Fibroblast of skin of scalp (primary cell): ENCODE data around the gene PIP5KL1. TPM values are rescaled to one million over a fixed set of nuclear protein-coding genes. Genes with fewer than 3 reads are reported as not detected.

Experiments used
- DNase-seq: peaks from one replicate; pipeline ENCODE4 v3.0.0-alpha.2; 2013
- polyA plus RNA-seq, 2 experiments: library from polyadenylated mRNA; unstranded; fragments of 120-200 nt; gene quantifications; one replicate each; pipeline ENCODE4 v1.2.1, GENCODE V29; 2013; ENCODE audit not compliant: insufficient read length in 2 of 2

The PIP5KL1 gene, protein sequence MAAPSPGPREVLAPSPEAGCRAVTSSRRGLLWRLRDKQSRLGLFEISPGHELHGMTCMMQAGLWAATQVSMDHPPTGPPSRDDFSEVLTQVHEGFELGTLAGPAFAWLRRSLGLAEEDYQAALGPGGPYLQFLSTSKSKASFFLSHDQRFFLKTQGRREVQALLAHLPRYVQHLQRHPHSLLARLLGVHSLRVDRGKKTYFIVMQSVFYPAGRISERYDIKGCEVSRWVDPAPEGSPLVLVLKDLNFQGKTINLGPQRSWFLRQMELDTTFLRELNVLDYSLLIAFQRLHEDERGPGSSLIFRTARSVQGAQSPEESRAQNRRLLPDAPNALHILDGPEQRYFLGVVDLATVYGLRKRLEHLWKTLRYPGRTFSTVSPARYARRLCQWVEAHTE
- polyA plus RNA-seq (2013, experiment 1 of 2; ENCODE audit: insufficient read length) = 9.5 TPM
- polyA plus RNA-seq (2013, experiment 2 of 2; ENCODE audit: insufficient read length) = 8.8 TPM

DNA sequence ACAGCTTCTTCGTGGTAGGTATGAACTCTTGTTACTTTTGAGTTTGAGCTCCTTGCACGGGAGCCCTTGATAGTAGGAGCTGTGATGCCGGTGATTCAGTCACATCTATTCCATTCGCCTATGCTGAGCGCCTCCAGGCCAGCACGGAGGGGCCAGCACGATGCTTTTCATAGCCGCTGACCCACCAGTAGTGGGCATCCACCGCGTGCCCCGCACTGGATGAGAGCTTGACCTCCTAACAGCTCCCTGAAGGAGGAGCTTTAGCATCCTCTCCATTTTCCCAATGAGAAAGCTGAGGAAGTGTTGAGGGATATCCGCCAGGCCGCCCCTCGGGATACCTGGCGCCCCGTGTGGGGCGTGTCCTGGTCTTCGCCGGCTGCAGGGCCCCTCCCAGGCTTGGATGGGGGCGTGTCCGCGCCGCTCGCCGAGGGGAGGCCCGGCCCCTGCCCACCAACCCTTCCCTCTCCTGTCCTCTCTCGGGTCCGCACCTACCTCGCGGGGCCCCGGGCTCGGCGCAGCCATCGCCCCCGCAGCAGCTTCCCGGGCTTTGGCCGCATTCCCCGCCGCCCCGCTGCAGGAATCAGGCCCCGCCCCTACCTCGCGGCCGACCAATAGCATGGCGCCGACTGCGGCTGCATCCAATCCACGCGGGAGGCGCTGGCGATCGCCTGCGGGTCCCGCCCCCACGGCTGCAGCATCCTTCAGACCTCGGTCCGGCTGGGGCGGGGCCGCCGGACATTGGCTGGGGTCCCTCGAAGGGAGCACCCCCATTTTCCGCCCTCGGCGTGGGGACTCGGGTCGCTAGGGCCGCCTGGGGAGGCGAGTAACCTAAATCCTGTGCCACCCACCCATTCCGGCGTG lies at the start of gene PIP5KL1:
TSS of gene PIP5KL1 (minus strand) at position 547 of the 861 bp plus-strand sequence. CDS start at position 522, 25 bp downstream.
- DNase-seq = peak; percentile 78

DNA sequence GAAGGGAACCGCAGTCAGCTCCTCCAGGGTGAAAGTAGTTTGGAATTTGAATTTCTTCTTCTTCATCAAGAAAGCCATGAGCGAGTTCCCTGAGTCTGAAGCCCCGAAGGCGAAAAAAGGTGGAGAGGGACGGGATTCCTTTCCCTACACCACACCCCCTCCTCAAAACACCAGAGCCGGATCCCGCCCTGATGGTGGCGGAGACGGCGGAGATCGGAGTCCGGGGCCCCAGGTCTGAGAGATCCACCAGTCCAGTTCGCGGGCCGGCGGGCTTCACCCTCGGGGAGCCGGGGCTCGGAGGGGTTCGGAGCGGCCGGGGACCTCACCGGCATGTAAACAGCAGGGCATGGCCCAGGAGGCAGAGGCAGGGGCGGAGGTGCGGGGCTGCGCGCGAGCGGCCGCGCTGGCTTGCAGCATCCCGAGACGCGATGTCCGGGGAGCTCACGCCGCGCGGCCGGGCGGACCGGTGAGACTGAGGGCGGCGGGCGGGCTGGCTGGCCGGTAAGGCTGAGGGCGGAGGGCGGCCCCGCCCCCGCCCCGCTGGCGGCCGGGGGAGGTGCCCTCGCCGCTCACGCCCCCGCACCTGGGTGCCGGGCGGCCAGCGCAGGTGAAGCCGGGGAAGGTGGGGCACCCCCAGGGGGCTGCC lies 49.6 kb upstream of the PIP5KL1 start:
- no peak for DNase-seq

DNA sequence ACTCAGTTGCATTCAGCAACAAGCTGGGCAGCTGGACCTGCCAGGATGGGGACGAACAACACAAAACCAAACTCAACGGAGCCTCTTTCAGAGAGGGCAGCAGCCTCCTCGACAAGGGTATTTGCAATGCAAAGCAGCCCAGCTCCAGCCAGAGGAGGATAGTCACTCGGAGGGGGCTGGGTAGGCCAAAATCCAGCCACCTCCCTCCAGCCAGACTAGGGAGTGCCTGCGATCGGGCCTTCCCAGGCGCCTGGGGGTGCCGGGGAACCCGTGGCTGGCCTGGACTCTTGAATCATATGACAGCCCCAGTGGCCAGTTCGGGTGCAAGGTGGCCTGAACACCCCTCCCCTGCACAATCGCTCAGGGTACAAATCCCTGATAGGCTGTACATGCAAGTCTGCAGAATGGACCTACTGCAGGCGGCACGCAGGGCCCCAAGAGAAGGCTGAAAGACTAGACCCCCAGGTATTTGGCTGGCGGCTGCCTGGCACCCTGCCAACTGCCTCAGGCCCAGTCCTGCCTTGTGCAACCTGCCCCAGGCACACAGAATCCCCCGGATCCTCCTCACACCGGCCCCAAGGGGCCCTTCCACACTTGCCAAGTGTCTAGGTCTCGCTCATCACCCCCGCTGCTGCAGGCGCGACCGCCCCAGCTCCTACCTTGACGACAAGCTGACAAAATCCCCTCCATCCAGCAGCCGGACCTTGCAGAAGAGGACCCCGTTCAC lies 48.9 kb upstream of the PIP5KL1 start:
- no peak for DNase-seq

DNA sequence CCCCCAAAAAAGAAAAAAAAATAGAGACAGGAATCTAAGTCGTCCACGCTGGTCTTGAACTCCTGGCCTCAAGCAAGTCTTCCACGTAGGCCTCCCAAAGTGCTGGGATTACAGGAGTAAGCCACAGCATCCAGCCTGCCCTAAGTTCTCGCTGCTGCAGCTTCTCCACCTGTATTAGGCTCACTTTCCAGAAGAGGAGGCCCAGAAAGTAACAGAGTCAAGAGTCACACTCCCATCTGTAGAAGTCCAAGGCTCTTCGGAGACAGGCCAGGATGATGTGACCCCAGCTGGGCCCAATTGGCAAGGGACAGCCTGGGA lies 48.4 kb upstream of the PIP5KL1 start:
- no peak for DNase-seq

DNA sequence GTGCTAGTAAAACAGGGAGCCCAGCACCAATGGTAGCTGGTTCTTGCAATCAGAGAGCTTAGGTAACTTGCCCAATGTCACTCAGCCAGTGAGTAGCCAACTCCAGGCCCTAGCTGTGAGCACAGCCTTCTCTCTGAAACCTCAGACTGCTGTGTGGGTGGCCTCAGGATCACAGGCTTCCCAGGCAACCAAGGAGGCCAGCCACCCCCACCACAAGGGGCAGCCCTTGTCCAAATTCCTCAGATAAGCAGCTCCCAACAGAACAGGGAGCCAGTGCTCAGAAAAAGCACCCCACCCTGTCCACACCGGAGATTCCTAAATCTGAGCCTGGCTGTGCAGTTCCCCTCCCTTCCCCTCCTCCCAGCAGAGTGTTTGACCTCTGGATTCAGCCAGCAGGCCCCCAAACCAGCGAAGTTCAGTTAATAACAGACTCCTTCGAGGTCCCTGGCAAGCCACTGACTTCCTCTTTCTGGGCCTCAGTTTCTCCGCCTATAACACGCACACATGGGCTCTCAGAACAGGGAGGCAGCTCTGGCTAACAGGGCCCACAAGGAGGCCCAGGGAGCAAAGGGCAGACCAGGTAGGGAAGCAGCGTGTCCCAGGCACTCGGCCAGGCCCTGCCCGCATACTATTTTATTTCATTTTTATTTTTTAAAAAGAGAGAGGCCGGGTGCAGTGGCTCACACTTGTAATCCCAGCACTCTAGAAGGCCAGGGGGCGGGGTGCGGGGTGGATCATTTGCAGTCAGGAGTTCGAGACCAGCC lies 47.5 kb upstream of the PIP5KL1 start:
- peak; percentile 85 for DNase-seq

DNA sequence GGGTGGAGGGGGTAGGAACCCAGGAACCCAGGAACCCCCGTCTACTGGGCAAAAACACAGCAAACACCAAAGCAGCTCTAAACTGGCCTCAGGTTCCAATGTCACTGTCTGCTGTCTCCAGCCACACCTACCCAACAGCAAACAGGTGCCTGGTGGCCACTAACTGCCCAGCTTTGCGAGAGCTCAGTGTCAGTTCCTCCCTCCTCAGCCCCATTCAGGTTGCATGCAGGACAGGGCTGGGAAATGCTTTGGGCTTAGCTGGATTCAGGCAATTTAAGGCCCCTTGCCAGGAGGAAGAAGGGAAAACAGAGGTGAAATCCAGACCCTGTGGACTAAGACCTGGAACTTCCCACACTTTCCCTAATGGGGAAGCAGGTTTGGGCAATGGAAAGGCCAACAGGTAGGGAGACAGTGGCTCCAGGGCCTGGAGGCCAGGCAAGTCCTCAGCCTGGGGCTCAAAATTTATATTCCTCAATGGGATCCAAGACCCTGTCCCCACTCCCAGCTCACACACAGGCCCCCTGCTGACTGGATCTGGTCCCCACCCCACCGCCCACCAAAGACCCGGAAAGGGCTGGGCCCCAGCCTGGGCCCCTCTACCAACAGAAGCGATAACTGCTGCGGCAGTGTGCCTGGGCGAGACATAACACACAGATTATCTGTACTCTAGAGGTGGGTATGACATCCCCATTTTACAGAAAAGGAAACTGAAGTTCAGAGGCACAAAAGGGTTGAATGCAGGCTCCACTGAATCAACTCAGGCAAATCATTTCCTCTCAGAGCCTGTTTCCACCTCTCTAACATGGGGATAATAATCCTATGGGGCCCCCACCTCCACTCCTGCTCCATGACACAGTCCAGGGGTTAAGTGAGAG lies 46.7 kb upstream of the PIP5KL1 start:
- no peak for DNase-seq

DNA sequence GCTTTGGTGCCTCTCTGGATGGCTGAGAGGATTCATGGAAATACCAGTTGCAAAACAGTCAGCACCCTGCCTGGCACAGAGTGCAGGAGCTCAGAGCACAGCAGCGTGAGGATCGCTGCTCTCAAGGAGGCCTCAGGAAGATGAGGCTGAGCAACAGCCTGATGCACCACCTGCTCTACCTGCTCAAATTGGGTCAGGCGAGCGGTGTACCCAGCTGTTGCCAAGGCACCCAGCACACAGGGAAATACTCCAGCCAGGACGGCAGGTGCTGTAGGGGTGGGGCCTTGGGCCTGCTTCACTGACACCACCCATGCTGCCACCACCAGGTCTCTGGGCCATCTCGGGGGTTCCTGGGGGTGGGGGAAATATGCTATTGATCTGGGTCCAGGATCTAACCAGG lies 45.9 kb upstream of the PIP5KL1 start:
- no peak for DNase-seq

DNA sequence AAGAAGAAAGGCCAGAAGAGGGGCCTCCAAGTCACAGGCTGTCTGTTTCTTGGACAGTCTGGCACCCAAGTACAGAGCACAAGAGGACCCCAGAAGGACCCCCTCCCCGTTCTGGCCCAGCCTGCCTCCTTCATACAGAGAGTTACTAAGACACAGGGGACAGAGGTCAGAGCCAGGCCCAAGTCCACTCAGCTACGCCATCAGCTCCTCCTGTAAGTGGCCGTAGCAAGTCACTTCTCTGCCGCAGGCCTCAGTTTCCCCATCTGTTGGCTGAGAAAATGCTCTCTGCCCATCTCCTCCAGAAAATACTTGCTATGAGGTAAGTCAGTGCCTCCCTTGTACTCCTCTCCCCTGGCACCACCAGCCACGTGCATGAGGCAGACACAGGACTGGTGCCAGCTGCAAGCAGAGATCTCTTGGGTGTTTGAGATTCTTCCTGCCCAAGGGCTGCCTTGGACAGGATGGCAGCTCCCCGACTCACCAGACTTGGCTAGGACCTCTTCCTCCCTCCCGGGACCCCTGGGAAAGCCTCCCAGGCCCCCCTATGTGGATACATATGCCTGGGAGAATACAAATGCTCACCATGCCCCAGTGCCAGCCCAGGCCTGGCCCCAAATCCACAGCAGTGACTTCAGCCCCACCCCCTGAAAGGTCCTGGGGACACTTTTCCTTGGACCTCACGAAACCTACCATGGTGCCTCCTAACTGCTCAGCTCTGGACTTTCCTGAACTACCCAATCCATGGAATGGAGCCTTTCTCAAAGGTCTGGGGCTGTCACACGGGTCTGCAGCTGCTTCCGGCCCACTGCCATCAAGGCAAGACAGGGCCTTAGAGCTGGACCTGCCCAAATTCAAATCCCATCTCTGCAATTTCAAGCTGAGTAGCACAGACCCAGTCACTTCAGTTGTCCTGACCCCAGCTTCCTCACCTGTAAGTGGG lies 45.1 kb upstream of the PIP5KL1 start:
- no peak for DNase-seq

DNA sequence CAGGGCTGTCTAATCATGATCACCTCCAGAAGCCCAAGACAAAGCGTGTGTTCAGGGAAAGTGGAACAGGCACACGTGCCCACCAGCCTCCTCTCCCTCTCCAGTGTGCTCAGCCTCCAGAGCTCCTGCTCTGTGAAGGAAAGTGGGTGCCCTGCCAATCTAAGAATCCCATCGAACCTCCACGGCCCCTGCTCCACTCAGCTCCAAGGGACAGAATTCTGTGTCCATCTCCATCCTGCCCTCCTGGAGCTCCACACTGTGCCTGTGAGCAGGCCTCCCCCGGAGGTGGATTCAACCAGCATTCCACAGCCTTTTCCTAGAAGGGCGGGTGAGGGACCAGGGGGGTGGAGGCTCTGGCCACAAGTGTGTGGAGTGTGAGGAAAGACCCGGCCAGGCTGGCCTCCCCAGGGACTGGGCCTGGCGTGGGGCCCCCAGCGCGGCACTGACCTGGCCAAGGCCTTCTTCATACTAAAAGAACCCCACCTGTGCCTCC lies 44.2 kb upstream of the PIP5KL1 start:
- peak; percentile 59 for DNase-seq

DNA sequence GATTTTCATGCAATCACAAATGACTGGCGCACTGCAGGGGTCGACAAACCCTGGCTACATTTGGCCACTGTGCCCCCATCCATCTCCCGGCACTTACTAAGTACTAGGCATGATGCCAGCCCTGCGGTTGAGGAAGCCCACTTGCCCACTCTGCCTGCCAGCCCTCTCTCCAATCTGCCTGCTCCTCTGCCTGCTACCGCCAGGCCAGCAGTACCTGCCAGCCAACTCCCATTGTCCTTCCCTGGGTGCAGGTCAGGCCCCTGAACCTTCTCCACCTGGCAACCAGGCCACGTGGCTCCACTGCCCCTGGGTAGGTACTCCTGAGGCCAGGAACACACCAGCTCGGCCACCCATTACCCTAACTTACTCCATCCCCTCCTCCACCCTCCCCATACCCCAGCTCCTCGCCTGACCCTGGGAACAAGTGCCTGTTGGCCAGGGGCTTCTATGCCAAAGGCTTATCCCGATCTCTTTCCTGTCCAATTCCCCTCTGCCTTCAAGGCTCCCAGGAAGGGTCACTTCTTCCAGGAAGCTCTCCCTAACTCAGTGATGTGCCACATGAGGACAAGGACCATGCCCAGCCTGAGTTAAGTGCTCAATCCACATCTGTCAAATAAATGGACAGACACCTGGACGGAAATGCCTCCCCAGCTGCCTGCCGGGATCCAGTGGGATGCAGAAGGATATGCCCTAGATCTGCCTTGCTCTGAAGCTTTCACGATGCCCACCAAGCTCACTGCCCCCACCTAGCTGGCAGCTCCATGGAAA lies 43.6 kb upstream of the PIP5KL1 start:
- no peak for DNase-seq

DNA sequence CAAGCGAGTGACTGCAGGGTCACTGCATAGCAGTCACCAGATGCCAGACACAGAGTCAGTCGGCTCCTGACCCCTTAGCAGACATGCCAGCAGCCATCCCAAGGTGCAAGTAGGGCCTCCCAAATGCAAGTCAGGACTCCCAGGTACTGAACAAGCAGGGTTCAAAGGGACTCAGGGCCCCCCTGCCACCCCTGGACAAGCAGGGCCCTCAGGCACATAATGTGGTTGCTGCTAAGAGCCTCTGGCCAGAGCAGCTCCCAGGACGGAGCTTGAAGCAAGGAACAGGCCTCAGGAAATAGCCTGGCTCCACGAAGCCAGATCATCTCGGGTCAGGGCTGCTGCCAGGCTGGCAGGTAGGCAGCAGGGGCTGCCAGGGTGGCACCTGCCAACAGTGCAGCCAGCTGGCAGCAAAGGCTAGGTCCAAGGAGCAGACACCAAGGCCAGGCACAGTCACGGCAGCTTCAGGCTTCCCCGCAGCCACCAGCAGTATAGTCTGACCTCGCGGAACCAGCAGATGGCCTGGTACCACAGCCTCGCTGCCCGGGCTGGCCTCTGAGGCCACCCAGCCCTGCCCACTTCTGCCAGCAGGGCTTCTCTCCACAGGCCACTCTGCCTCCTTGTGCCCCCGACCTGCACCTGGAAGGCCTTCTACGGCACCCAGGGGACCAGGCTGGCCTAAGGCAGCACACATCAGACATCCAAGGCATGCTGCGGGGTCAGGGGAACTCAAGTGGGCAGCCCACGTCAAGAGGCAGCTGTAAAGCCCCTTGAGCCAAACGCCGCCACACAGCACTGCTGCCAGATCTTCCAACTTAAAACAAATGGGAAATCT lies 42.8 kb upstream of the PIP5KL1 start:
- no peak for DNase-seq

DNA sequence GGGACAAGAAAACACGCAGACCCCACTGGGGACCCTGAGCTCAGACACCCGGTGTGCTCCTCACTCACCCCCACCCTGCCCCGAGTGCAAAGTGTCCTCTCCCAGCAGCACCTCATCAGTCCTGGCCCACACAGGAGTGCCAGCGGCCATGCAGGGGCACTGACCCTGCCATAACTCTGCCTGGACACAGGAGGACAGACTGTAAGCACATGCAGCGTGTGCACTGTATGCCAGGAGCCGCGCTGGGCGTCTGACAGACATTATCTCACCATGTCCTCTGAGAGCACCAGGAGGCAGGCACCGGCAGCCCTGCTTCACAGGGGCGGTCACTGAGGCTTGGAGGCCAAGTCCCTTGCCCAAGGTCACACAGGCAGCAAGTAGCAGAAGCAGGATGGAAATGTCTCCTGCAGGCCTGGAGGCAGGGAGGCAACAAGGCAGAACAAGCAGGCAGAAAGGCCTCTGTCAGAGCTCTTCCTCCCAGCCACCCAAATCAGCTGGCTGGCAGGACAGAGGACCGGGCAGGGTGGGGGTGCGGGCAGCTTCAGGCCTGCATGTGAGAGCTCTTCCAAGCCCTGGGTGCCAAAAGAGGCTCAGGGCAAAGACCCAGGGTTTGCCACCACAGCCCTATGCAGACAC lies 41.8 kb upstream of the PIP5KL1 start:
- DNase-seq = no peak

DNA sequence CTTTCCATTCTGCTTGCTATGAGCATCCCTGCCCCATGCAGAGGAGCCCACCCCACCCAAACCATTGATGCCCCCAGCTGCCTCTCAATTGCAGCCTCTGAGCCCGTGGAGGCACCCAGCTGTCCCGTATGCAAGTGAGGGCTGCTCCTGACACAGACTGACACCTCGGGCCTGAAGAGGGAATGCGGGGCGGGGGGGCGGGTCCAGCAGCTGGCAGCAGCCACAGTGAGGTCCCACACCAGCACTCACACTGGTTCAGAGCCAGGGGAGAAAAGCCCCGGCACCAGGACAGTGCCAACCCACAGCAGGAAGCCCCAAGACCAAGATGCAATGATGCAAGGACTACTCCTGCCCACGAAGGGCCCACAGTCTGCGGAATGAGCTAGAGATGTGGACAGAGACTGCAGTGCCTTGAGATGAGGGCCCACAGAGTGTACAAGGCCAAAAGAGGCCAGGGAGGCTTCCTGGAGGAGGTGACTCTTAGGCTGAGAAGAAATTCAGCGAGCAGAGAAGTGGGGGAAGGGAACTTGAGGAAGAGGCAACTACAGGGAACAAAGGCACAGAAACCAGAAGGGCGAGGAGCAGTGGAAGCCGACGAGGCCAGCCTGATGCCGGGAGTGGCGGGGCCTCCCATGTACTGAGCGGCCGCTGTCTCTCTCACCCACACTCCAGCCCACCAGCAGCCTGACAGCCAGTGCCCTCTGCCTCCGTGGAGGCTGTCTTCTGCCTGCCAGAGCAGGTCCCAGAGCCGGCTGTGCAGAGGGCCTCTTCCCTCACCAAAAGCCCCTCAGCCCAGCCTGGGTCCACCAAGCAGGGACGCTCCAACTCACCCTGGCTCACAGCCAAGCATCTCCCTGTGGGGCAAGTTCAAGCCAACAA lies 41.0 kb upstream of the PIP5KL1 start:
- no peak for DNase-seq

DNA sequence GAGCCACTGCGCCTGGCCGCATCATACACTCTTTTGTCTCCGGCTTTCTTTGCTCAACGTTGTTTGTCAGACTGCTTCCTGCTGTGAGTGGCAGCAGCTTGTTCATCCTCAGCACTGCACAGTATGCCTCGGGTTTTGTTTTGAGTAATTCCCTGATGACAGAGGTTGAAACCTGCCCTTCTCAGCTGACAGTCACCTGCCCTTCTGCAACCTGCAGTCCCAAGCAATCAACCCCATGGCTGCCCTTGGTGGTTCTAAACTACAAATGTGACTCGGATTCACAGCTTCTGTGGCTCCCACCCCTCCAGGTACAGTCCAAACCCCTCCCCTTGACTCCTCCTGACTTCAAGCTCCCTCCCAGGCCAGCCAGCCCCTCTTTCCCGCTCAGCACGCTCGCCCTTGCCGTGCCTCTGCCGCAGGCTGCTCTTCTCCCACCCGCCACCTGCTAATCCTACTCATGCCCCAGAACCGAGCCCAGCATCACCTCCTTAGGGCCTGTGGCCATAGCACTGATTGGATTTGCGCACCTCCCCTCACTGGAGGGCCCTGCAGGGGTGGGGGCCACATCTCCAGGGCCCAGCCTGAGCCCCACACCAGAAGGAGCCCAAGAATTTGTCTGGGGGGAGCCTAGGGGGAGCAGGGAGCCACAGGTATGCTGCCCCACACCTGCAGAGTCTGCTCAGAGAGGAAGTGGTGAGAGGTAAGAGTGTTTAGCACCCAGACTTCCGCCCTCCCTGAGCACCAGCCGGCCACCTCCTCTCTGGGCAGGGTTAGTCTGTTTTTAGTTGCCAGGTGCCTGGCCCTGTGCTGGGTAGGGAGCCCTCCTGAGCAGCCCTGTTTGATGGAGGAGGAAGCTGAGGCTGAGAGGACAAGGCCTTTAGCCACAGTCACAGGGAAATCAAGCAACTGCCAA lies 40.1 kb upstream of the PIP5KL1 start:
- no peak for DNase-seq
